H9 (cell line): ENCODE data around the gene ZFYVE28. TPM values are rescaled to one million over a fixed set of nuclear protein-coding genes. Genes with fewer than 3 reads are reported as not detected.

Experiments used
- DNase-seq: peaks from one replicate; pipeline ENCODE4 v3.0.0-alpha.2; 2017
- H2AFZ ChIP-seq: one replicate; pipeline ENCODE4 v1.6.1; 2013; ENCODE audit warnings: mild to moderate bottlenecking, low read length, control low read depth, moderate library complexity
- H2AK5ac ChIP-seq: 2 replicates; pipeline ENCODE4 v1.6.1; 2013; ENCODE audit warnings: low read length, control low read depth, mixed read lengths; ENCODE audit not compliant: insufficient read length
- H2BK120ac ChIP-seq: one replicate; pipeline ENCODE4 v1.6.1; 2013; ENCODE audit warnings: low read depth, mild to moderate bottlenecking, low read length, control low read depth, inconsistent platforms; ENCODE audit not compliant: poor library complexity, severe bottlenecking
- H2BK12ac ChIP-seq: 2 replicates; pipeline ENCODE4 v1.6.1; 2013; ENCODE audit warnings: low read length, control low read depth, mixed read lengths, low read depth; ENCODE audit not compliant: insufficient read length
- H2BK15ac ChIP-seq: 2 replicates; pipeline ENCODE4 v1.6.1; 2013; ENCODE audit warnings: low read depth, low read length, control low read depth
- H2BK20ac ChIP-seq: one replicate; pipeline ENCODE4 v1.6.1; 2013; ENCODE audit warnings: low read depth, mild to moderate bottlenecking, low read length, control low read depth, inconsistent platforms; ENCODE audit not compliant: poor library complexity, severe bottlenecking
- H2BK5ac ChIP-seq: 2 replicates; pipeline ENCODE4 v1.6.1; 2013; ENCODE audit warnings: low read length, control low read depth, mixed read lengths; ENCODE audit not compliant: insufficient read length
- H3K14ac ChIP-seq: 2 replicates; pipeline ENCODE4 v1.6.1; 2013; ENCODE audit warnings: low read length, control low read depth; ENCODE audit not compliant: insufficient read depth
- H3K18ac ChIP-seq: 2 replicates; pipeline ENCODE4 v1.6.1; 2013; ENCODE audit warnings: low read depth, mild to moderate bottlenecking, mixed read lengths, low read length, control low read depth; ENCODE audit not compliant: insufficient read length
- H3K23ac ChIP-seq: 2 replicates; pipeline ENCODE4 v1.6.1; 2013; ENCODE audit warnings: low read length, control low read depth, mixed read lengths, low read depth; ENCODE audit not compliant: insufficient read length
- H3K23me2 ChIP-seq: 2 replicates; pipeline ENCODE4 v1.6.1; 2013; ENCODE audit warnings: low read depth, mild to moderate bottlenecking, mixed read lengths, low read length, control low read depth; ENCODE audit not compliant: insufficient read length, poor library complexity, severe bottlenecking
- H3K27ac ChIP-seq: 2 replicates; pipeline ENCODE4 v1.5.1; 2013; ENCODE audit warnings: low read length, control low read depth, mixed read lengths, low read depth; ENCODE audit not compliant: insufficient read length
- H3K27me3 ChIP-seq: 2 replicates; pipeline ENCODE4 v1.6.1; 2013; ENCODE audit warnings: low read length, control low read depth, inconsistent platforms; ENCODE audit not compliant: insufficient read depth
- H3K4ac ChIP-seq: 2 replicates; pipeline ENCODE4 v1.6.1; 2013; ENCODE audit warnings: low read depth, mild to moderate bottlenecking, control low read depth, inconsistent platforms, low read length, moderate library complexity
- H3K4me1 ChIP-seq: 2 replicates; pipeline ENCODE4 v1.6.1; 2013; ENCODE audit warnings: low read length, control low read depth, inconsistent platforms; ENCODE audit not compliant: insufficient read depth
- H3K4me2 ChIP-seq: 2 replicates; pipeline ENCODE4 v1.6.1; 2013; ENCODE audit warnings: low read length, control low read depth, mixed read lengths; ENCODE audit not compliant: insufficient read length, insufficient read depth
- H3K56ac ChIP-seq: 2 replicates; pipeline ENCODE4 v1.6.1; 2013; ENCODE audit warnings: low read depth, mild to moderate bottlenecking, mixed read lengths, low read length, control low read depth; ENCODE audit not compliant: insufficient read length
- H3K79me1 ChIP-seq: 2 replicates; pipeline ENCODE4 v1.6.1; 2013; ENCODE audit warnings: low read depth, mild to moderate bottlenecking, moderate library complexity, low read length, control low read depth, inconsistent platforms; ENCODE audit not compliant: insufficient read depth, poor library complexity, severe bottlenecking
- H3K79me2 ChIP-seq: 2 replicates; pipeline ENCODE4 v1.6.1; 2013; ENCODE audit warnings: low read length, control low read depth, inconsistent platforms; ENCODE audit not compliant: insufficient read depth
- H3K9ac ChIP-seq: 2 replicates; pipeline ENCODE4 v1.6.1; 2013; ENCODE audit warnings: low read length, control low read depth, mixed read lengths; ENCODE audit not compliant: insufficient read length; ENCODE audit errors: extremely low read depth
- H3K9me3 ChIP-seq: one replicate; pipeline ENCODE4 v1.6.1; 2013; ENCODE audit warnings: low read depth, low read length, inconsistent platforms; ENCODE audit not compliant: control insufficient read depth
- H3T11ph ChIP-seq: one replicate; pipeline ENCODE4 v1.6.1; 2013; ENCODE audit warnings: mild to moderate bottlenecking, low read length, control low read depth, inconsistent platforms
- H4K20me1 ChIP-seq: one replicate; pipeline ENCODE4 v1.6.1; 2013; ENCODE audit not compliant: control insufficient read depth, insufficient read length, insufficient read depth
- H4K5ac ChIP-seq: 2 replicates; pipeline ENCODE4 v1.6.1; 2013; ENCODE audit warnings: low read depth, mild to moderate bottlenecking, mixed read lengths, low read length, control low read depth; ENCODE audit not compliant: insufficient read length
- H4K8ac ChIP-seq: replicated peaks from 2 replicates; pipeline ENCODE4 v1.6.1; 2013; ENCODE audit warnings: low read length, control low read depth, mixed read lengths, low read depth; ENCODE audit not compliant: insufficient read length
- H4K91ac ChIP-seq: 2 replicates; pipeline ENCODE4 v1.6.1; 2013; ENCODE audit warnings: low read depth, mild to moderate bottlenecking, moderate library complexity, mixed read lengths, low read length, control low read depth; ENCODE audit not compliant: insufficient read length
- H3K27ac Mint-ChIP-seq, 3 experiments: 2 replicates in 2 of 3; 3 replicates in 1 of 3; pipeline ENCODE4 v1.8.0; 2020 to 2021; ENCODE audit warnings: mixed read lengths in 3 of 3, mild to moderate bottlenecking in 1 of 3, moderate library complexity in 1 of 3
- H3K27me3 Mint-ChIP-seq: 2 replicates; pipeline ENCODE4 v1.8.0; 2021; ENCODE audit warnings: low read depth, mild to moderate bottlenecking, moderate library complexity, mixed read lengths
- H3K36me3 Mint-ChIP-seq, 3 experiments: 2 replicates in 2 of 3; 3 replicates in 1 of 3; pipeline ENCODE4 v1.8.0; 2020 to 2021; ENCODE audit warnings: low read depth in 3 of 3, mixed read lengths in 3 of 3; ENCODE audit not compliant: insufficient read depth in 1 of 3
- H3K4me1 Mint-ChIP-seq, 2 experiments: 2 replicates each; pipeline ENCODE4 v1.8.0; 2020; ENCODE audit warnings: mixed read lengths in 2 of 2
- H3K4me3 Mint-ChIP-seq, 2 experiments: 2 replicates in 1 of 2; 3 replicates in 1 of 2; pipeline ENCODE4 v1.8.0; 2020 to 2021; ENCODE audit warnings: mild to moderate bottlenecking in 2 of 2, mixed read lengths in 2 of 2, moderate library complexity in 1 of 2
- H3K9me3 Mint-ChIP-seq, 2 experiments: 2 replicates in 1 of 2; 3 replicates in 1 of 2; pipeline ENCODE4 v1.8.0; 2020; ENCODE audit warnings: mild to moderate bottlenecking in 2 of 2, mixed read lengths in 2 of 2, moderate library complexity in 1 of 2
- CTCF ChIP-seq: fragments of 200-600 bp; sonication (generic); conservative IDR thresholded peaks from 3 replicates; pipeline ENCODE4 v1.8.0; 2021; ENCODE audit warnings: antibody characterized with exemption, mild to moderate bottlenecking
- WGBS: extraction: QIAGEN DNeasy Blood & Tissue Kit; methylation state at CpG from one replicate; pipeline ENCODE4 v1.1.7; 2013; ENCODE audit warnings: missing lambda C conversion rate, low lambda C conversion rate, mixed read lengths; ENCODE audit not compliant: insufficient read length; ENCODE audit errors: extremely low coverage; 5-methylcytosine and 5-hydroxymethylcytosine counted together
- total RNA-seq: library from RNA; stranded (reverse); gene quantifications from 2 replicates; pipeline ENCODE4 v1.2.1, GENCODE V29; 2021

Gene ZFYVE28
- total RNA-seq, 1 experiment from 2014 or later, result 0.98 TPM

- Mint-ChIP-seq H3K27ac (no peak overlapping the region), H3K4me1 (no peaks in the 10 kb centered on the region), H3K36me3 (peaks cover 5 to 18% (median 12%) of the 10 kb centered on the region in 3 experiments; a peak in 4 of 7 replicates), H3K4me3 (no peak overlapping the region), H3K9me3 (no peaks in the 10 kb centered on the region), H3K27me3 (no peaks in the 10 kb centered on the region)
- no peak overlapping the region for H3T11ph ChIP-seq
- H3K4me2 ChIP-seq, result no peak overlapping the region
- H4K8ac ChIP-seq, result no peak overlapping the region
- H4K20me1 ChIP-seq, result peaks cover 2% of the 10 kb centered on the region
- H3K14ac ChIP-seq, result no peak overlapping the region
- H3K18ac ChIP-seq, result no peak overlapping the region
- H2BK120ac ChIP-seq, result no peak overlapping the region
- WGBS, result no CpG with 5 or more reads among the region's 8 CpGs
- no peak overlapping the region for H3K4ac ChIP-seq
- H4K91ac ChIP-seq, result no peak overlapping the region
- H3K79me1 ChIP-seq, result no peaks in the 10 kb centered on the region
- no peaks in the 10 kb centered on the region for H3K4me1 ChIP-seq
- no peaks in the 10 kb centered on the region for H3K79me2 ChIP-seq
- H2BK15ac ChIP-seq, result no peak overlapping the region
- H2BK12ac ChIP-seq, result no peak overlapping the region
- no peak for DNase-seq
- no peak overlapping the region for H3K56ac ChIP-seq
- no peak overlapping the region for H2AFZ ChIP-seq
- H3K9ac ChIP-seq, result no peak overlapping the region
- no peak overlapping the region for H2AK5ac ChIP-seq
- no peak overlapping the region for H2BK5ac ChIP-seq
- no peaks in the 10 kb centered on the region for H3K9me3 ChIP-seq
- peaks cover 9% of the 10 kb centered on the region for H3K23me2 ChIP-seq
- H3K23ac ChIP-seq, result no peak overlapping the region
- no peak overlapping the region for H4K5ac ChIP-seq
- H3K27me3 ChIP-seq, result no peaks in the 10 kb centered on the region
- H2BK20ac ChIP-seq, result no peak overlapping the region
- no peak overlapping the region for H3K27ac ChIP-seq
- no peak for TF ChIP-seq CTCF
Measured at GRCh38 chr4:2256156-2256731, 162.2 kb downstream of the ZFYVE28 start.
